NK-92 (cell line): ENCODE measurements around the gene PAQR3.

Experiments used
- DNase-seq: peaks from one replicate; lab custom pipeline; 2025; ENCODE audit not compliant: unreplicated experiment; lab: John Stamatoyannopoulos, UW

The PAQR3 gene, protein sequence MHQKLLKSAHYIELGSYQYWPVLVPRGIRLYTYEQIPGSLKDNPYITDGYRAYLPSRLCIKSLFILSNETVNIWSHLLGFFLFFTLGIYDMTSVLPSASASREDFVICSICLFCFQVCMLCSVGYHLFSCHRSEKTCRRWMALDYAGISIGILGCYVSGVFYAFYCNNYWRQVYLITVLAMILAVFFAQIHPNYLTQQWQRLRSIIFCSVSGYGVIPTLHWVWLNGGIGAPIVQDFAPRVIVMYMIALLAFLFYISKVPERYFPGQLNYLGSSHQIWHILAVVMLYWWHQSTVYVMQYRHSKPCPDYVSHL

DNA sequence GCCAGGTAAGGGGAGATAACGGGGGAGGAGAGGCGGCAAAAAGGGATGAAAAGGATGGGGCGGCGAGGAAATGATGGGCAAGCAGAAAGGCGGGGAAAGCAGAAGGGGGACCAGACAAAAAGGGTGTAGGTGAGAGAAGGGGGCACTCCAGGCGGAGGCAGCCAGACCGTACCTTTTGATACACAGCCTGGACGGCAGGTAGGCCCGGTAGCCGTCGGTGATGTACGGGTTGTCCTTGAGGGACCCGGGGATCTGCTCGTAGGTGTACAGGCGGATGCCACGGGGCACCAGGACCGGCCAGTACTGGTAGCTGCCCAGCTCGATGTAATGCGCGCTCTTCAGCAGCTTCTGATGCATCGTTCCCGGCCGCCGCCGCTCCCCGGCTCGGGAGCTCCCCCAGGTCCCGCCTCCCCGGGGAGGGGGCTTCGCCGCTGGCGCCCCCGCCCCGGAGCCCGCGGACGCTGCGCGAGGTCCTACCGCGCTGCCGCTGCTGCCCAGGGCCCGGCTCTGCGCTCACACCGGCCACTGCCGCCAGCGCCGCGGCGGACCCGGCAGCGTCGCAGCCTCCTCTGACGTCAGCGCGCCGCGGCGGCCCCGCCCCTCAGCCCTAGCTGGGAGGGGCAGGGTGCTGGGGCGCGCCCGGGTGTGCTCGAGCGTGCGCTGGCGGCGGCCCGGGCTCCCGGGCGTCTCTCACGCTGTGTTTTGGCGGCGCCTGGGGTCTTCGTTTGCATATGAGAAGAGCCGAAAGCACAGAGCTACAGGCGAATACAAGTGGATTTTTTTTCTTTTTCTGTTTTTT lies at the start of gene PAQR3:
Gene PAQR3 (minus strand): TSS at position 571 of the 799 bp plus-strand sequence. CDS start 214 bp downstream, at position 357.
- DNase-seq, result peak; percentile 2

DNA sequence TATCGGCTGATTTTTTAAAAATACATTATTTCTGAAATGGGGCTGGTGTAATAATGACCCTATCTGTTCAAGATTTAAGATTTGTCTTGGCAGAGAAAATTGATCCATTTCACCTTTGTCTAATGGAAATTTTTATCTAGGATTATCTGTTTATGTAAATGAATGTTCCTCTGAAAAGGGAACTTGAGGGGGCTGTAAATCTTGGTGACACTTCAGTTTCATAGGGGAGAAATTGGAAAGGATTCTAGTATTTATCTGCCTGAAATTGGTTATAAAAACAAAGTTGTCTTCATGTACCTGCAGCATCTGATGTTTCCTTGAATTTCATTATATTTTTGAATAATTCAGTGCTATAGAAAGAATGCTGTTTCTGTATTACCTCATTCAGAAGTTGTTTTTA lies 48.4 kb upstream of the PAQR3 start:
- no peak for DNase-seq

DNA sequence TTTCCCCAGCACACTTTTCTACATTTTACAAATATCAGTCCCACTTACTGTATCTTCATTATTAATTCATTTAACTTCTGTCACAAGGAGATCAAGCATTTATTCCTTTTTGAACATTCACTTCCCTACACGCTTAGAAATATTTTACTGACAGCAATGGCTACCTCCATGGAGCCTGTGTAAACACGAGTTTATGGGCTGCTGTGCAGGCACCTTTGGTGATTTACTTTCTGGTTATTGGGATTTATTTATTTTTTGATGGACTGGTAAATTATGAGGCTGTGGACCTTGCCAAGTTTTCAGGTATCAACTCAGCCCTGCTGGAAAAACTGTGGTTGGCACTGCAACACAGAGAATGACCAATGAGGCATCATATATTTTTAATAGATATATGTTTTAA lies 45.4 kb upstream of the PAQR3 start:
- no peak for DNase-seq

DNA sequence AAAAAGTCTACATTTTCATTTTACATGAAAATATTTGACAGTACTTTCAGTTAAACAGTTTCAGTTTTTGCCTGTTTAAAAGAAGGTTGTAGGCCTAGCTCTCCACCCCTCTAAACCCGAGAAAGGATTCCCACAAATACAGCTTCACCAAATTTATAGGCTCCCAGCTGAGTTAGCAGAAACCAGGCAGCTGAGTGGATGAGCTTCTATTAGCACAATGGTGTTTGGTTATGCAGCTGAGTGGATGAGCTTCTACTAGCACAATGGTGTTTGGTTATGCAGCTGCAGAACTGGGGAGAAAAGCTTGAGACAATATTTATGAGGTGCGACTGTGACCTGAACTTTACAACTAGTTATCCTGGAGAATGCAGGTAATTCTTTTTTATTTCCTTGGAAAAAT lies 36.6 kb upstream of the PAQR3 start:
- DNase-seq, result no peak

DNA sequence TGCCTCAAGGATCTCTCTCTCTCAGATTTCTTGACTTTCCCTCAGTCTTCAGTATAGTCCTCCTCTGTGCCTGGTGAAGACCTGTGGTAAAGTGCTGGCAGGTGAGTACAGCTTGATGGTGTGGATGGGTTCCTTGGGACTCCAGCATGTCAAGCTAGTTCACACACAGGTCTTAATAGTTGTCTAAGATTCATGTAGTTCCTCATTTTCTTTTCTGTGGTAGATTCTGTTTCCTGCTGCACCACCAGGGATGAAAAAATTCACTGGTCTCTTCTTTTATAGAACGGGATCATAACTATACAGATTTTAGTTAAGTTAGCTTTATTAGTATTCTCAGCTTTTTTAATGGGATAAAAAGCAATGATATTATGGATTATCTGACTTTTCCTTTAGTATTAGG lies 32.5 kb upstream of the PAQR3 start:
- DNase-seq, result no peak

DNA sequence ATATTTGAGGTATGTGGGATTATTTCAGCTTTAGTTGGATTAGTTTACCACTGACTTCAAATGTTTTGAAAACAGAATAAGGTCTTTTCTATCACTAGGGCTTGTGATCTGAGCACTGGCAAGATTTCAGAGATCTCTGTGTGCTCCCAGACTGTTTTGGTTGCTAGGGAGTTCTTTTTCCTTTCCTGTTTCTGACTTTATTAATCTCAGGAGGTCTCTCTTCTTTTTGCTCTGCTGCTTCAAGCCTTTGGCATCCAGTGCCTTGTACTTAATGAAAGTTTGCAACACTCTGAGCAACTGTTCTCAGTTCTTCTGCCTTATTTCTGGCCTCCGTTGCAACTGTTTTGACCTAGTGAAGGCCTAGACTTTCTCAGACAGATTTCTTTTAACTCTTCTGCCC lies 32.1 kb upstream of the PAQR3 start:
- no peak for DNase-seq

DNA sequence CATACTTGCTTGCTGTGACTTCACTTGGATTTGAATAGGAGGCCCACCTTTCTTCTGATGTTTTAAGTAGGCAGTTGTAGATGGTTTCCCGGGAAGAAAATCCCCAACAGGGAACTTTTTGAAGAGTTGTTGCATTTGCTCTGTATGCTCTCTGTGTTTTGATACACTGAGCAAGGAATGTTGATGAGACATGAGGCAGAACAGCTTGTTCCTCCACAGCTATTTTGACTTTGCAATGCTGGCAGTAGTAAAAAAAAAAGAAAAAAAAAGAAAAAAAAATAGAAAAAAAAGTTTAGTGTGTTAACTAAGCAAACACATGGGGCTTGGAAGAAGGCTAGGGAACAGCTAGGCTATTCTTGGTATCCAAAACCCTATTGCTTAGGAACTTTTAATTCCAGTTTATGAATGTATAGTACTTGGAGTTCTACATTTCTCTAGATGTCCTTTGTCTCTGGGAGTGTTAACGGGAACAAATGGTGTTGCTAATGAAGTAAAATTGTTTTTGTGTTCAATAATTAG lies 23.4 kb upstream of the PAQR3 start:
- DNase-seq, result no peak

DNA sequence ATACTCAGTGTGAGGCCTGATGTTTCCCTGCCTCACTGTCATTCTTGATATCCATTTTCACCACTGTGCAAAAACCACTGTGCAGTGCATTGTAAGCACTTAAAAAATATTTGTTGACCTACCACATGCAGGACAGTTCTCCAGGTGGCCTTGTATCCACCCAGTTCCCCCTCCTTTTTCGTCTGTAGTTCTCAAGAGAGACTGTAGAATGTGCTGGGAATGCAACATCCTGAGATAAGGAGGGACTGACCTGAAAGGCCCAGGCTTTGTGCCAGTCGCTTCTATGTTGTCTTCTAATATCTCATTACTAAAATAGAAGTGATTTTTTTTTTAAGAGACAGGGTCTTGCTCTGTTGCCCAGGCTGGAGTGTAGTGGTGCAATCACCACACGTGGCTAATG lies 21.7 kb upstream of the PAQR3 start:
- DNase-seq, result no peak

DNA sequence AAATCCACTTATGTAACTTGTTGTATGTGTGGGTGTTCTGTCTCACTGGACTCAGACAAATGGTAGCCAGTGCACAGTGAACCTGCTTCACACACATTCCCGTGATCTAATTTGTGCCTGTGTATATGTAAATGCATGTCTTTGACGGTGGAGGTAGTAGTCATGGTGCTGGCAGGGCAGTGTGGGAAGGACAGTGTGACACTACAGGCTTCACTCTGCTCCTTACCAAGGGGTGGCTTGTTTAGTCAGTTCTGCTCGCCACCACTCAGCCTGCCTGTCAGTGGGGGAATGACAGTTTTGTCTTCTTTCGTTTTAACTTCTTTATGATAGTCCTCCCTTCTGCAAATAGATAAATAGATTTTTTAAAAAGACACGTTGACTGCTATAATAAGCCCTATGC lies 17.7 kb upstream of the PAQR3 start:
- DNase-seq, result no peak

DNA sequence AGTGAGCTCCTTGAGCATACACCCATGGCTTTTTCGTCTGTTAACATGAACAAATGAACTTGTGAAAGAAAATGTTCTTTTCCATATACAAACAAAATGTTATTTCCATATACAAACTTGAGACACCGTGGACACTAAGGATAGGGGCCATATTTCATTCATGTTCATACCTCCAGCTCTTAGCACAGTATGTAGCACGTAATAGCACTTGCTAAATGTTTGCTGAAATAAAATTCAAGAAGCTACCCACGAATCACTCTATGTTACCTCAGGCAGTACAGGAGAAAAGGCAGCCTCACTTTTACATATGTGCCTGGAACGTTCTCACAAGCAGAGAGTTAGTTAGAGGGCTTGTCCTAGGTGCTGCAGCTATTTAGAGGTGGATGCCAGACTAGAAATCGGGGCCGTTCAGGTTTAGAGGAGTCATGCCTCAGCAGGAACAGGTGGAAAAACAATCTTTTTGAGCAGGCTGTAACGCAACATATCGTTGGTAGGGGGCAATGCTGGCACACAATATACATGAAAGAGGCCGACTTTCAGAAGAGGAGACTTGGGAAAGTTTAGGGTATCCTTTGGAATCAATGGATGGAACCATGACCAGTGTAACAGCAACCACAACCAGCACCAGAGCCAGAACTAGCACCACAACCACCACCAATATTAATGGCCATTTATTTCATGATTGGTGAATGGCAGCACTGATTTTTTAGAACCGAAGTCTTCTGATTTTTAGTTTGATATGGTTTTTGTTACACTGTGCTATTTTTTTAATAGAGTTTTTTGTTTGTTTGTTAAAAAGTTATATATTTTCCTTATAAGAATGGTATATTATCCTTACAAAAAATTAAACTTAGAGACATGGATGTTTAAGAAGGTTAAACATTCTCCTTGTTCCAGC lies 14.8 kb upstream of the PAQR3 start:
- no peak for DNase-seq

DNA sequence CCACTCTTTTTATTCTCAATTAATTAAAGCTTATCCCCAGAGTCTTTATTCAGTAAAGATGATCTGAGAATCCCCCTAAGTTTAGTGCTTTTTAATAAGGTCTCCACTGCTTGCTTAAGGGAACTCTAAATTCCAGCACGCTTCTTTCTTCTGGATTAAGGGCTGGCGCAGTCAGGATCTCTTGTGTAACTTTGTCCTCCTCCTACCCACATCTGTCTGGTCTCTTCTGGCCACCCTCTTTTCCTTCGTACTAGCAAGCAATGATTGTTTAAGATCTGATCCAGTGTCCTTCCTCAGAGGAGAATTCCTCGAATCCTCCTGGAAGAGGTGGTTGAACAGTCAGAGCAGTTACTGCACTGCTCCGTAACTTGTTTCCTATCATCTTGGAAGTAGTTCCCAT lies 14.0 kb upstream of the PAQR3 start:
- no peak for DNase-seq

DNA sequence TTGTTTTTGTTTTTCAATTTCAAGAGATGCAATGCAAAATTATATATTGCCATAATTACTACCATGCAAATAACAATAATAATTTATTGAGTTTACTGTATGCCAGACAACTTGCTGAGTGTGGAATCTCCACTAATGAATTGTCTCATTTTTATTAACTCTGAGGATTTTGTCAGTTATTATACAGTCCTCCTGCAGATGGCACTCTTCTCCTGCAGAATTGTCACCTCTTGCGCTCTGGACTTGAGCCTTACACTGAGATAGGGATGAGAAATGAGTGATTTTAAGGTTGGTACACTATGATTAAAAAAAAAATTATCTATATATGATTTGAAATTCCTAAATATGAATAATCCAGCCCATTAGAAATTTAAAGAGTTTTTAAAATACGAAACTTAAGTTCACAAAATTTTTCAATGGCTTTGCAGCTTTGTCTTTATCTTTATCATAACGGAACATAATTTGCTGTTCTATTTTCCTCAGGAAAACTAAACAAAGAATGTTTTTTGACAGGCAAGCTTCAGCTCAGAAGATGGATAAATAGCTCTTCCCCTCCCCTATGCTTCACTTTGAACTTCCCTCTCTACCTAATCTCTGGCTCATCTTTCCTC lies 12.7 kb upstream of the PAQR3 start:
- DNase-seq, result no peak

DNA sequence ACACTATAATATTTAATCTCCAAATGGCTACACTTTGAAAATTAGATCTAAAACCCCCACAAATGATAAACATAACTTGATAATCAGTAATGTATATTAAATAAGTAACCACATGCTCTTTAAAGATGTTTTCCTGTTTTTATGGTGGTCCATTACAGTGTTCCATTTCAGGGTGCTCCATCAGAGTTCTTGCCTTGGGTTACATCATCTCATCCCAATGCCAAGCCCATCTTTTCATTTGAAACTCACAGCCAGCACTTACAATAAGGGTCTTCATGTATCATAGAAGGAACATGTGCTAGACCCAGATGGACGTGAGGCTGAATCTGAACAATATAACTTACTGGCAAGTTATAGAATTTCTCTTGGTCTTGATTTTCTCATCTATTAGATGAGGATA lies 10.5 kb upstream of the PAQR3 start:
- DNase-seq, result no peak

DNA sequence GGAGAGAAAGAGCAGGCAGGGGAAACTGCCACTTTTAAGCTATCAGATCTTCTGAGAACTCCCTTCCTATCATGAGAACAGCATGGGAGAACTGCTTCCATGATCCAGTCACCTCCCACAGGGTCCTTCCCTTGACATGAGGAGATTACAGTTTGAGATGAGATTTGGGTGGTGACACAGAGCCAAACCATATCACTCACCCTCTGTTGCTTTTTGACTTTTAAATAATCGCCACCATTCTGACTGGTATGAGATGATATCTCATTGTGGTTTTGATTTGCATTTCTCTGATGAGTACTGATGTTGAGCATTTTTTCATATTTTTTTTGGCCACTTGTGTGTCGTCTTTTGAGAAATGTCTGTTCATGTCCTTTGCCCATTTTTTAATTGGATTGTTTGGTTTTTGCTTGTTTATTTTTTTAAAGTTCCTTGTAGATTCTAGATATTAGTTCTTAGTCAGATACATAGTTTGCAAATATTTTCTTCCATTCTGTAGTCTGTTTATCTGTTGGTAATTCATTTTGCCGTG lies 6.5 kb upstream of the PAQR3 start:
- DNase-seq, result no peak

DNA sequence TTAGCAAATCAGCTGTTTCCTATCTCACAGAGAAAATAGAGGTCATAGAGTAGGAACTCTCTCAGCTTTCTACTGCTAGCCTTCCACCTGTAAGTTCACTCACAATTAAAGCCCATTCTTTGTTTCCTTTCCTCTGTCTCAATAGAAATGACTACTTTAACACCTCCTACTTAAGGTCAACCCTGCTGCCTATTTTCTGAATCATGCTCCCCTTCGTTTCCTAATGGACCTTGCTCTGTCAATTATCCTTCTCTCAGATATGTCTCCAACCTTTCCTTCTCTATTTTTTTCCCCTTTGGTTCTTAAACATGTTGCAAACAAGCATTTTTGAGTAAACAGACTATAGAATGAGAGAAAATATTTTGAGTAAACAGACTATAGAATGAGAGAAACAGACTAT lies 5.1 kb upstream of the PAQR3 start:
- no peak for DNase-seq

DNA sequence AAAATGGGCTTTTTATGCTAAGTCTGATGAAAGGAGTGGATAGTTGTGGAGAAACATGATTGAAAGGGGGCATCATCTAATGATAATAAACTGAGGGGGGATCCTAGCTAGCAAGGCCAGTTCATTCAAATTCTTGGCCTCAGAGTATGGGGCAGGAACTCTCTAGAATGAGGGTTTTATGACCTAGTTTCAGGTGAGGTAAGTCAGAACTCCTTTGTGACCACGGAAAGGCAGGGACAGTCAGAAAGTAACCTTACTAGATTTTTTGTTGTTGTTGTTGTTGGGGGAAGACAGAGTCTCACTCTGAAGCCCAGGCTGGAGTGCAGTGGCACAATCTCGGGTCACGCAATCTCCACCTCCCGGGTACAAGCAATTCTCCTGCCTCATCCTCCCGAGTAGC lies 1.5 kb upstream of the PAQR3 start:
- DNase-seq, result no peak

DNA sequence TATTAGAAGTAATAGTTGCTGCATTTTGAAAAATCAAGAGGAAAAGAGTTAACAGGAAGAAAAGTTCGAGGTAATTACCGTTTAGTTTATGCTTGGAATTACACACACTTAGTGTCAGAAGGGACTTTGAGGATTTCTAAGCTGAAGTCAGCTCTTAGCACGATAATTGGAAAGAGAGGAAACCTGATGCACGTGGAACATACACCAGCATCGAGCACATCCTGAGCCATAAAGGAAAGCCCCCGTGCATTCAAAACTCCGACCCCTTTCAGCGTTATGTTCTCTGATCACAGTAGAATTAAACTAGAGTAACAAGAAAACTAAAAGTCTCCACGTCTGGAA lies 400 bp upstream of the PAQR3 start:
- DNase-seq, result no peak

DNA sequence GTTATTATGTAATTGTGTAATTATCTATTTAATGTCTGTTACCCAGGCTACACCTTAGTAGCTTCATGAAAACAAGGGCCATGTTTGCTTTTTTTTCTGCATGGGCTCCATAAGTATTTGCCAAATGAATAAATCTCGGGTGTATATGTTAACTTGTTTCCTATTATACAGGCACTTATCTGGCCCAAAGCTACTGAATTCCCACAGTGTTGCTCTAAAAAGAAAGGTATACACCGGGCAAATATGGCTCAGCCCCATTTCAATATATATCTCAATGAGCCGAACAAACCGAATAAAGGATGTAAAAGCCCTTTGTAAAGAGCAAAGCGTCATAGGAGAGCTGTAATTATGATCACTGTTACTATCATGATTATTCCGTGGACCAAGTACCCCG lies 767 bp downstream of the PAQR3 start:
- no peak for DNase-seq

DNA sequence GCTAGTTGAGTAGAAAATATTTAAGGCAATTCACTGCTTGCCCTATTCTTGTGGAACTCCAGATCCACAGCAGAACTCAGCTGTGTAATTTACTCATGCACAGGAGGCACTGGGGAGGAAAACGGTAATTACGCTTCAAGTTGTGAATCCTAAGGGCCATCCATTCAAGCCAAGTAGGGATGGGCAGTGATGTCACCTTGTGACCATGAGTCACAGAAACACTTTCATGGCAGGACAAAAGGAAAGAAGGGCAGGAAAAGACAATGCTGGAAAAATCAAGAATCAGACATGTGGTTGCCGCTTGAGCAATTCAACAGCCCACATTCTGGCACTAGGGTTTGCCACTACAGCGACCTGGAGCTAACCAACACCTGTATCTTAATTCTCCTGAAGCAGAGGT lies 1.4 kb downstream of the PAQR3 start:
- DNase-seq, result no peak

DNA sequence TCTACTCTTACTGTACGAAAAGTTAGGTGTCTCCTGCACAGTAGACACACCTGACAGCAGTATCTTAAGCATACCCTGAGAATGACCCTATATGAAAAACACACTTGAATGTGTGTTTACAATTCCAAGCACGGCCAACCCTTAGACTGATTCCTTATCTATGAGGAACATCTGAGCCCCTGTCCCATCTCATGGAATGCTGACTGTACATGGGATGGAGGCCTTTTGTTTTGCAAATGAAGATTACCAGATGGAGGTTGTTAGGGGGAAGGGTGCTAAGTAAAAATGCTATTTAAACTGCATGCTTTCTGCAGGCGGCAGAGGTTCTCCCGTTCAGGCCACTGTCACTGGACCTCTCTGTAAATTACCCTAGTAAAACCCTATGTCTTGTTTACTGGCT lies 2.2 kb downstream of the PAQR3 start:
- no peak for DNase-seq
